GM18502 (cell line): ENCODE results near the gene PAX3.

Experiments
- ATAC-seq: cut with Tn5 transposase; IDR thresholded peaks from one replicate; pipeline ENCODE4 v1.9.1; 2021; ENCODE audit warnings: mild to moderate bottlenecking; ENCODE audit not compliant: unreplicated experiment, poor library complexity

PAX3 gene

GRCh38 chr2:222299906-222300725 lies 1.3 kb upstream of the PAX3 start:
- ATAC-seq, result no peak

GRCh38 chr2:222298001-222298310 lies 842 bp downstream of the PAX3 start:
- ATAC-seq, result no peak

GRCh38 chr2:222297600-222297935 lies 1.2 kb downstream of the PAX3 start:
- no peak for ATAC-seq

GRCh38 chr2:222296911-222297599 lies 1.7 kb downstream of the PAX3 start:
- ATAC-seq, result no peak

- no peak for ATAC-seq
Observed at GRCh38 chr2:222296311-222296741, 2.5 kb downstream of the PAX3 start.

GRCh38 chr2:222295368-222296062 lies 3.3 kb downstream of the PAX3 start:
- no peak for ATAC-seq

- no peak for ATAC-seq
Observed at GRCh38 chr2:222294996-222295367, 3.8 kb downstream of the PAX3 start.

- ATAC-seq, result no peak
Observed at GRCh38 chr2:222293660-222294630, 4.9 kb downstream of the PAX3 start.

GRCh38 chr2:222292149-222293134 lies 6.4 kb downstream of the PAX3 start:
- no peak for ATAC-seq

GRCh38 chr2:222291485-222291841 lies 7.3 kb downstream of the PAX3 start:
- no peak for ATAC-seq

- no peak for ATAC-seq
Observed at GRCh38 chr2:222290736-222291484, 7.9 kb downstream of the PAX3 start.

- ATAC-seq, result no peak
Observed at GRCh38 chr2:222290401-222290735, 8.4 kb downstream of the PAX3 start.

- no peak for ATAC-seq
Observed at GRCh38 chr2:222289278-222290160, 9.3 kb downstream of the PAX3 start.

GRCh38 chr2:222288590-222289277 lies 10.1 kb downstream of the PAX3 start:
- ATAC-seq, result no peak

GRCh38 chr2:222287862-222288479 lies 10.8 kb downstream of the PAX3 start:
- ATAC-seq, result no peak

GRCh38 chr2:222284466-222284865 lies 14.3 kb downstream of the PAX3 start:
- ATAC-seq, result no peak

- ATAC-seq, result no peak
Observed at GRCh38 chr2:222283634-222284033, 15.2 kb downstream of the PAX3 start.
